ENCODE measurements around the gene GAPDH.

DNA sequence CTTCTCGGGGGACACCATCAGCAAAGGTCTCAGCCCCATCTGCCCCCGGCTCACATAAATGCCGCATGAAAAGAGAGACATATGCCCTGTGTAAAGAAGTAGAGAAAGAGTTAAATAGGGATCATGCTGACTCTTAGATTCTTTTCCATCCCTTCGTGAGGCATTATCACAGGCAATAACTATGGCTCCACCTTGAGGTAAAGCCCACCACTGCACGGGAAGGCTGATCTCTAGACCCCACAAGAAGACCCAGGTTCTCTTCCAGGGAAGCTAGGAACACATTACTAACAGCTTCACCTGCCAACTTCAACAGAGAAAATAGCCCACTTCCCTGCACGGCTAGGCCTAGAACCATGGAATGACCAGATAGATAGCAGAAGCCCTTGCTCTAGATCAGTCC lies 47.9 kb downstream of the GAPDH start:
- TF ChIP-seq, protein P1, sequence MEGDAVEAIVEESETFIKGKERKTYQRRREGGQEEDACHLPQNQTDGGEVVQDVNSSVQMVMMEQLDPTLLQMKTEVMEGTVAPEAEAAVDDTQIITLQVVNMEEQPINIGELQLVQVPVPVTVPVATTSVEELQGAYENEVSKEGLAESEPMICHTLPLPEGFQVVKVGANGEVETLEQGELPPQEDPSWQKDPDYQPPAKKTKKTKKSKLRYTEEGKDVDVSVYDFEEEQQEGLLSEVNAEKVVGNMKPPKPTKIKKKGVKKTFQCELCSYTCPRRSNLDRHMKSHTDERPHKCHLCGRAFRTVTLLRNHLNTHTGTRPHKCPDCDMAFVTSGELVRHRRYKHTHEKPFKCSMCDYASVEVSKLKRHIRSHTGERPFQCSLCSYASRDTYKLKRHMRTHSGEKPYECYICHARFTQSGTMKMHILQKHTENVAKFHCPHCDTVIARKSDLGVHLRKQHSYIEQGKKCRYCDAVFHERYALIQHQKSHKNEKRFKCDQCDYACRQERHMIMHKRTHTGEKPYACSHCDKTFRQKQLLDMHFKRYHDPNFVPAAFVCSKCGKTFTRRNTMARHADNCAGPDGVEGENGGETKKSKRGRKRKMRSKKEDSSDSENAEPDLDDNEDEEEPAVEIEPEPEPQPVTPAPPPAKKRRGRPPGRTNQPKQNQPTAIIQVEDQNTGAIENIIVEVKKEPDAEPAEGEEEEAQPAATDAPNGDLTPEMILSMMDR (IDR thresholded peaks at IDR 0.05 in 2 of 3, conservative IDR thresholded peaks at IDR 0.05 in 1 of 3; ENCODE audit: control insufficient read depth in 2 of 3, extremely low read depth in 1 of 3, insufficient read depth in 1 of 3, low read depth in 3 of 3, low read length in 3 of 3) = peak in 2 of 3 experiments; percentile 13 to 14; a peak in 1 of 6 replicates
- TF ChIP-seq, protein P2, sequence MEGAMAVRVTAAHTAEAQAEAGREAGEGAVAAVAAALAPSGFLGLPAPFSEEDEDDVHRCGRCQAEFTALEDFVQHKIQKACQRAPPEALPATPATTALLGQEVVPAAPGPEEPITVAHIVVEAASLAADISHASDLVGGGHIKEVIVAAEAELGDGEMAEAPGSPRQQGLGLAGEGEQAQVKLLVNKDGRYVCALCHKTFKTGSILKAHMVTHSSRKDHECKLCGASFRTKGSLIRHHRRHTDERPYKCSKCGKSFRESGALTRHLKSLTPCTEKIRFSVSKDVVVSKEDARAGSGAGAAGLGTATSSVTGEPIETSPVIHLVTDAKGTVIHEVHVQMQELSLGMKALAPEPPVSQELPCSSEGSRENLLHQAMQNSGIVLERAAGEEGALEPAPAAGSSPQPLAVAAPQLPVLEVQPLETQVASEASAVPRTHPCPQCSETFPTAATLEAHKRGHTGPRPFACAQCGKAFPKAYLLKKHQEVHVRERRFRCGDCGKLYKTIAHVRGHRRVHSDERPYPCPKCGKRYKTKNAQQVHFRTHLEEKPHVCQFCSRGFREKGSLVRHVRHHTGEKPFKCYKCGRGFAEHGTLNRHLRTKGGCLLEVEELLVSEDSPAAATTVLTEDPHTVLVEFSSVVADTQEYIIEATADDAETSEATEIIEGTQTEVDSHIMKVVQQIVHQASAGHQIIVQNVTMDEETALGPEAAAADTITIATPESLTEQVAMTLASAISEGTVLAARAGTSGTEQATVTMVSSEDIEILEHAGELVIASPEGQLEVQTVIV (IDR thresholded peaks at IDR 0.05; ENCODE audit: borderline replicate concordance, partially characterized antibody) = no peak
- TF ChIP-seq POLR2AphosphoS5 (IDR thresholded peaks at IDR 0.05; ENCODE audit: low read length) (no peak), ZNF207 (IDR thresholded peaks at IDR 0.05; ENCODE audit: borderline replicate concordance) (no peak), EP300 (IDR thresholded peaks at IDR 0.05; ENCODE audit: borderline replicate concordance in 1 of 2, control insufficient read depth in 1 of 2, low read depth in 2 of 2, low read length in 2 of 2) (no peak), TAF1 (IDR thresholded peaks at IDR 0.05; ENCODE audit: borderline replicate concordance, low read depth, low read length) (no peak), JUND (IDR thresholded peaks at IDR 0.05; ENCODE audit: low read depth, low read length) (no peak), TCF12 (IDR thresholded peaks at IDR 0.05; ENCODE audit: low read depth, low read length) (no peak)
- TF ChIP-seq, protein P3, sequence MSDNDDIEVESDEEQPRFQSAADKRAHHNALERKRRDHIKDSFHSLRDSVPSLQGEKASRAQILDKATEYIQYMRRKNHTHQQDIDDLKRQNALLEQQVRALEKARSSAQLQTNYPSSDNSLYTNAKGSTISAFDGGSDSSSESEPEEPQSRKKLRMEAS (IDR thresholded peaks at IDR 0.05; ENCODE audit: low read depth, low read length) = no peak
- TF ChIP-seq, protein P4, sequence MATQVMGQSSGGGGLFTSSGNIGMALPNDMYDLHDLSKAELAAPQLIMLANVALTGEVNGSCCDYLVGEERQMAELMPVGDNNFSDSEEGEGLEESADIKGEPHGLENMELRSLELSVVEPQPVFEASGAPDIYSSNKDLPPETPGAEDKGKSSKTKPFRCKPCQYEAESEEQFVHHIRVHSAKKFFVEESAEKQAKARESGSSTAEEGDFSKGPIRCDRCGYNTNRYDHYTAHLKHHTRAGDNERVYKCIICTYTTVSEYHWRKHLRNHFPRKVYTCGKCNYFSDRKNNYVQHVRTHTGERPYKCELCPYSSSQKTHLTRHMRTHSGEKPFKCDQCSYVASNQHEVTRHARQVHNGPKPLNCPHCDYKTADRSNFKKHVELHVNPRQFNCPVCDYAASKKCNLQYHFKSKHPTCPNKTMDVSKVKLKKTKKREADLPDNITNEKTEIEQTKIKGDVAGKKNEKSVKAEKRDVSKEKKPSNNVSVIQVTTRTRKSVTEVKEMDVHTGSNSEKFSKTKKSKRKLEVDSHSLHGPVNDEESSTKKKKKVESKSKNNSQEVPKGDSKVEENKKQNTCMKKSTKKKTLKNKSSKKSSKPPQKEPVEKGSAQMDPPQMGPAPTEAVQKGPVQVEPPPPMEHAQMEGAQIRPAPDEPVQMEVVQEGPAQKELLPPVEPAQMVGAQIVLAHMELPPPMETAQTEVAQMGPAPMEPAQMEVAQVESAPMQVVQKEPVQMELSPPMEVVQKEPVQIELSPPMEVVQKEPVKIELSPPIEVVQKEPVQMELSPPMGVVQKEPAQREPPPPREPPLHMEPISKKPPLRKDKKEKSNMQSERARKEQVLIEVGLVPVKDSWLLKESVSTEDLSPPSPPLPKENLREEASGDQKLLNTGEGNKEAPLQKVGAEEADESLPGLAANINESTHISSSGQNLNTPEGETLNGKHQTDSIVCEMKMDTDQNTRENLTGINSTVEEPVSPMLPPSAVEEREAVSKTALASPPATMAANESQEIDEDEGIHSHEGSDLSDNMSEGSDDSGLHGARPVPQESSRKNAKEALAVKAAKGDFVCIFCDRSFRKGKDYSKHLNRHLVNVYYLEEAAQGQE (IDR thresholded peaks at IDR 0.05; ENCODE audit: low read depth, low read length) = no peak
- TF ChIP-seq, protein P5, sequence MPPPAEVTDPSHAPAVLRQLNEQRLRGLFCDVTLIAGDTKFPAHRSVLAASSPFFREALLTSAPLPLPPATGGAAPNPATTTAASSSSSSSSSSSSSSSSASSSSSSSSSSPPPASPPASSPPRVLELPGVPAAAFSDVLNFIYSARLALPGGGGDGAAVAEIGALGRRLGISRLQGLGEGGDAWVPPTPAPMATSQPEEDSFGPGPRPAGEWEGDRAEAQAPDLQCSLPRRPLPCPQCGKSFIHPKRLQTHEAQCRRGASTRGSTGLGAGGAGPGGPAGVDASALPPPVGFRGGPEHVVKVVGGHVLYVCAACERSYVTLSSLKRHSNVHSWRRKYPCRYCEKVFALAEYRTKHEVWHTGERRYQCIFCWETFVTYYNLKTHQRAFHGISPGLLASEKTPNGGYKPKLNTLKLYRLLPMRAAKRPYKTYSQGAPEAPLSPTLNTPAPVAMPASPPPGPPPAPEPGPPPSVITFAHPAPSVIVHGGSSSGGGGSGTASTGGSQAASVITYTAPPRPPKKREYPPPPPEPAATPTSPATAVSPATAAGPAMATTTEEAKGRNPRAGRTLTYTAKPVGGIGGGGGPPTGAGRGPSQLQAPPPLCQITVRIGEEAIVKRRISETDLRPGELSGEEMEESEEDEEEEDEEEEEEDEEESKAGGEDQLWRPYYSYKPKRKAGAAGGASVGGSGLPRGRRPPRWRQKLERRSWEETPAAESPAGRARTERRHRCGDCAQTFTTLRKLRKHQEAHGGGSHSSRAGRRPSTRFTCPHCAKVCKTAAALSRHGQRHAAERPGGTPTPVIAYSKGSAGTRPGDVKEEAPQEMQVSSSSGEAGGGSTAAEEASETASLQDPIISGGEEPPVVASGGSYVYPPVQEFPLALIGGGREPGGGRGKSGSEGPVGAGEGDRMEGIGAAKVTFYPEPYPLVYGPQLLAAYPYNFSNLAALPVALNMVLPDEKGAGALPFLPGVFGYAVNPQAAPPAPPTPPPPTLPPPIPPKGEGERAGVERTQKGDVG (CRISPR knock-in tag; IDR thresholded peaks at IDR 0.05) = no peak
- TF ChIP-seq, protein P6, sequence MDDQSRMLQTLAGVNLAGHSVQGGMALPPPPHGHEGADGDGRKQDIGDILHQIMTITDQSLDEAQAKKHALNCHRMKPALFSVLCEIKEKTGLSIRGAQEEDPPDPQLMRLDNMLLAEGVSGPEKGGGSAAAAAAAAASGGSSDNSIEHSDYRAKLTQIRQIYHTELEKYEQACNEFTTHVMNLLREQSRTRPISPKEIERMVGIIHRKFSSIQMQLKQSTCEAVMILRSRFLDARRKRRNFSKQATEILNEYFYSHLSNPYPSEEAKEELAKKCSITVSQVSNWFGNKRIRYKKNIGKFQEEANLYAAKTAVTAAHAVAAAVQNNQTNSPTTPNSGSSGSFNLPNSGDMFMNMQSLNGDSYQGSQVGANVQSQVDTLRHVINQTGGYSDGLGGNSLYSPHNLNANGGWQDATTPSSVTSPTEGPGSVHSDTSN (IDR thresholded peaks at IDR 0.05; ENCODE audit: insufficient replicate concordance, low read depth, low read length) = no peak
